GM21576 (cell line): ENCODE data around the gene EIF3J.

Experiments
- ATAC-seq: cut with Tn5 transposase; IDR thresholded peaks from one replicate; pipeline ENCODE4 v1.9.1; 2021; ENCODE audit warnings: mild to moderate bottlenecking, moderate library complexity; ENCODE audit not compliant: unreplicated experiment

Gene EIF3J

GRCh38 chr15:44591326-44591725 lies 54.4 kb downstream of the EIF3J start:
- no peak for ATAC-seq

DNA sequence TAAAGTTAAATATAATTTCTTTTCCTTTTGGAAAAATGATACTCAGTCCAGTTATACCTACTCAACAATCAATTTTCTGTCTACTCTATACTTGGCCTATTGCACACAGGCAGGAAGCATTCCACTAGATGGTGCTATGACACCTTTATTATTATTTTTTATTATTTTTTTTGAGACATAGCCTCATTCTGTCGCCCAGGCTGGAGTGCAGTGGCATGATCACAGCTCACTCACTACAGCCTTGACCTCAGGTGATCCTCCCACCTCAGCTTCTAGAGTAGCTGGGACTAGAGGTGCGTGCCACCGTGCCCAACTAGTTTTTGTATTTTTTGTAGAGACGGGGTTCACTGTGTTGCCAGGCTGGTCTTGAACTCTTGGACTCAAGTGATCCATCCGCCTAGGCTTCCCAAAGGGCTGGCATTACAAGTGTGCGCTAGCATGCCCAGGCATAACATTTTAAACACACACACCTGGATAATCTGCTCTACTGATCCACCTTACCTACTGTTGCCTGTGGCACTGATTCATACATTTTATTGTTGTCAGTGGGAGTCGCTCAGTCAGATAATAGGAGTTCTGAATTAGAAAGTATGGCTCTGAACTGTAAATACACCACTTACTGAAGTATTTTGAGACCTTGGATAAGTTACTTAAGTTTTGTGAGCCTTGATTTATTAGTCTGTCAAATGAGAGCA lies 56.2 kb downstream of the EIF3J start:
- no peak for ATAC-seq

GRCh38 chr15:44595246-44595645 lies 58.3 kb downstream of the EIF3J start:
- ATAC-seq: no peak

GRCh38 chr15:44595656-44596510 lies 58.9 kb downstream of the EIF3J start:
- ATAC-seq: no peak

GRCh38 chr15:44596511-44597010 lies 59.6 kb downstream of the EIF3J start:
- ATAC-seq: no peak

DNA sequence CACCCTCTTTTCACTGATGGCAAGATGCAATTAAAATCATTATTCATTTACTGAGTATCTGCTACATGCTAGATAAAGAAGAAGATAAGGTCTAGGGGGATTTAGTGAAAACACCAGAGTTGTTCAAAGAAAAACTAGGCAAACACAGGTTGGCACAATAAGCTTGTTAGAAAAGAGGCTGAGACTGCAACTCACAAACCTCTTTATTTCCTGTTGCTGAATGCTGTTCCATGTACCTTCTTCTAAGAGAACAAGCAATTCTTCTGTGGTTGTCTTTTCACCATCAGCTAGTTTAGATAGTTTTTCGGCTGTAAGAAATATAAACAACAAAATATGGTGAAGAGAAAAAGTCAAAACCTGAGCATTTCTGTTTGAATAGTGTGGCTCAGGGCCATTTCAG lies 61.1 kb downstream of the EIF3J start:
- no peak for ATAC-seq

- ATAC-seq: no peak
These were observed 61.9 kb downstream of the EIF3J start for GRCh38 chr15:44598892-44599291.

DNA sequence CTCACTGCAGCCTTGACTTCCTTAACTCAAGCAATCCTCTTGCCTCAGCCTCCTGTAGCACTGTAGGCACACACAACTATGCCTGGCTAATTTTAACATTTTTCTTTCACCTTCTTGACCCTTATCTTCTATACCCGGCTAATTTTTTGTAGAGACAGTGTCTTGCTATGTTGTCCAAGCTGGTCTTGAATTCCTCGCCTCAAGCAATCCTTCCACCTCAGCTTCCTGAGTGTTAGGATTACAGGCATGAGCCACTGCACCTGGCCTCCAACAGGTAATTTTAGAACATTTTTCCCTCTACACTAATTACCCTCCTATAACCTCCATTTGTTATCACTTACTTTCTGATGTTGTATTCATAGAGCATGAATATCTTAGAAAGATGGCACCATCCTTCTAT lies 66.2 kb downstream of the EIF3J start:
- no peak for ATAC-seq

DNA sequence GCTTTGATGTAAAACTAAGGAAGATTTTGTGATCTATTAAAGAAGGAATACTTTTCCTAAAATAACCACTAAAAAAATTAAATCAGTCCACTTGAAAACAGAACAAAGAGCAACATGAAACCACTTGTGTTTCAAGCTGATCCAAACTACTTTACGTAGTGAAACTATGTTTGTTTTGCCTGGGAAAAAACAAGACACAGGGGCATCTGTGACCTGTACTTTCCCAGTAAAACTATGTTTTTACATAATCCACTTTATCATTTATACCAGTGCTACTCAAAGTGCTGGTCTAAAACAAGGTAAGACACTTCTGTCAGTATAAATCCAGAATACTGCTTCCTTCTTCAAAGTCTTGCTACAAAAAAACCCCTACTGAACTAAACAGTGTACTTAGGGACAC lies 69.8 kb downstream of the EIF3J start:
- ATAC-seq: no peak
